ENCODE measurements around the gene TBPL2. TPM values are rescaled to one million over a fixed set of nuclear protein-coding genes. Genes with fewer than 3 reads are reported as not detected.

Gene TBPL2
- total and polyA plus RNA-seq, 8 donors = not detected

- no peaks in the 10 kb centered on the region for H3K27me3 ChIP-seq
- FAIRE-seq = no peak
- no peak for DNase-seq
- no peak for TF ChIP-seq CTCF (IDR thresholded peaks at IDR 0.05)
- peaks cover 0 to 23% (median 5%) of the 10 kb centered on the region in 3 donors for H3K36me3 ChIP-seq
- intact Hi-C loops (cut with DNase I) = no loop called here
- 89 to 95% methylated on average over 5 of the region's 5 CpGs for WGBS, 2 donors
- no peak overlapping the region for H3K4me3 ChIP-seq
- H3K27ac ChIP-seq = no peak overlapping the region
- H3K4me1 ChIP-seq = no peaks in the 10 kb centered on the region
- no peak for ATAC-seq
- H3K9me3 ChIP-seq = no peaks in the 10 kb centered on the region
Observed at GRCh38 chr14:55373784-55374705, 66.4 kb downstream of the TBPL2 start.

DNA sequence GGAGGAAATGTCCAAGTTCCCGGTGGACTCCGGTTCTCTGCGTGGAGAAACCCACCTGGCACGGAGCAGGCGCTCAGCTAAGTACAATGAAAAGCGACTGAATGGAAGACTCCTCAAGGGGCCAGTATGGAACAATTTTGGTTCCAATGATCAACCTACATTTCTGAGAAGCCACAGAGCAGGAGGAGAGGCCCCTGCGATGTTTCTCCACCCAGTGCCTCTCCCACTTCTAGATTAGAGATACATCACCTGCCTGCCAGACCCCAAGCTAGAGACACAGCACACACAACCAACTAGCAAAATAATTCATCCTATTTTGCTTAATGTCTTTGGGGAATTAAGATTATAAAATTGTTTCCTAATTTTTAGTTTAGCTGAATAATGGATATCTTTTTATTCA, 67.6 kb downstream of the TBPL2 start:
- Histone ChIP-seq H3K36me3 (peaks cover 0 to 22% (median 5%) of the 10 kb centered on the region in 3 donors), H3K4me1 (no peaks in the 10 kb centered on the region), H3K27me3 (no peaks in the 10 kb centered on the region), H3K4me3 (no peak overlapping the region), H3K9me3 (no peaks in the 10 kb centered on the region), H3K27ac (no peak overlapping the region)
- ATAC-seq = no peak
- WGBS, 2 donors = 93 to 95% methylated on average over 7 of the region's 7 CpGs
- no peak for FAIRE-seq
- DNase-seq = no peak
- no peak for TF ChIP-seq CTCF (IDR thresholded peaks at IDR 0.05)
- intact Hi-C loops (cut with DNase I) = no loop called here

- ATAC-seq (no peak), DNase-seq (no peak), FAIRE-seq (no peak)
- no peak overlapping the region for H3K4me3 ChIP-seq
- no peaks in the 10 kb centered on the region for H3K9me3 ChIP-seq
- TF ChIP-seq CTCF (IDR thresholded peaks at IDR 0.05) = no peak
- intact Hi-C loops (cut with DNase I) = no loop called here
- H3K36me3 ChIP-seq = peaks cover 0 to 18% (median 5%) of the 10 kb centered on the region in 3 donors
- H3K27me3 ChIP-seq = no peaks in the 10 kb centered on the region
- H3K27ac ChIP-seq = no peak overlapping the region
- 96 to 100% methylated on average over 1 of the region's 1 CpG for WGBS, 2 donors
- no peaks in the 10 kb centered on the region for H3K4me1 ChIP-seq
Observed at GRCh38 chr14:55372423-55372822, 68.0 kb downstream of the TBPL2 start.

DNA sequence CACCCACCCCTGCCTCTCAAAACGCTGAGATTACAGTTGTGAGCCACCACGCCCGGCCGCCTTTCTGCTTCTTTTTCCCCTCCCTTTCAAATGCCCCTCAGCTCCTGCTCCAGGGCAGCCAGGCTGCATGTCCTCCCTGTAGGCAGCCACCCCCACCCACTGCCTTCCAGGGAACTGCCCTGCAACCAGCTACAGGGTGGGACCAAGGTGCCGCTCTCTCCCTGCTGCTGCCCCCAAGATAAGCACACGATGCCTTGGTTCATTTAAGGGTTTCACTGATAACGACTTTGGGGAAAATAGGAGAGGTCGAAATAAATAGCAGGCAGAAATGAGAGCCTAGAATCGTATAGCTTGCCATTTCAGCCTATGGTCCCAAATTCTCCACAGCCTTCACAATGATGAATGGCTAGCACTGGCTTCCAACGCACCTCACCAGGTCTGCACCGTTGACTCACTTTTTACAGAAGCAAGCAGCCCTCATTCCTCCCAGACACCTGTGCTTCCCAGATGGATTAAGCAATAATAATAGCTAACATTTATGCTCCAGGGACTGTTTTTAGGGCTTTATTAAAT, 69.4 kb downstream of the TBPL2 start:
- 87 to 89% methylated on average over 11 of the region's 11 CpGs for WGBS, 2 donors
- peaks cover 0 to 8% (median 5%) of the 10 kb centered on the region in 3 donors for H3K36me3 ChIP-seq
- DNase-seq = no peak
- no peak for TF ChIP-seq CTCF (IDR thresholded peaks at IDR 0.05)
- H3K27me3 ChIP-seq = no peaks in the 10 kb centered on the region
- H3K4me1 ChIP-seq = no peaks in the 10 kb centered on the region
- ATAC-seq = no peak
- no peaks in the 10 kb centered on the region for H3K9me3 ChIP-seq
- no peak for FAIRE-seq
- H3K27ac ChIP-seq = no peak overlapping the region
- intact Hi-C loops (cut with DNase I) = no loop called here
- no peak overlapping the region for H3K4me3 ChIP-seq

- Histone ChIP-seq H3K4me1 (no peaks in the 10 kb centered on the region), H3K27ac (no peak overlapping the region), H3K36me3 (peaks cover 0 to 5% (median 4%) of the 10 kb centered on the region in 3 donors), H3K4me3 (no peak overlapping the region), H3K27me3 (no peaks in the 10 kb centered on the region), H3K9me3 (no peaks in the 10 kb centered on the region)
- intact Hi-C loops (cut with DNase I) = no loop called here
- ATAC-seq = peak in 1 of 4 donors; percentile 19
- WGBS, 2 donors = 90% methylated on average over 3 of the region's 3 CpGs
- no peak for DNase-seq
- no peak for TF ChIP-seq CTCF (IDR thresholded peaks at IDR 0.05)
- no peak for FAIRE-seq
Observed at GRCh38 chr14:55366271-55366670, 74.1 kb downstream of the TBPL2 start.
